Keratinocyte (primary cell): Measurements from ENCODE around the gene ZNF709. TPM values are rescaled to one million over a fixed set of nuclear protein-coding genes. Genes with fewer than 3 reads are reported as not detected.

Experiments used
- DNase-seq: peaks from one replicate; pipeline ENCODE4 v3.0.0-alpha.2; 2011; ENCODE audit warnings: low read depth, missing footprints, low spot score
- FAIRE-seq: peaks from 2 replicates; lab custom pipeline; 2011; peaks lifted over from hg19 to GRCh38; lab: Jason Lieb, UNC
- H2AFZ ChIP-seq: 2 replicates; pipeline ENCODE4 v1.6.0; 2012; ENCODE audit warnings: low read length, control low read depth, inconsistent platforms; ENCODE audit not compliant: control insufficient read depth
- H3K27ac ChIP-seq: 2 replicates; pipeline ENCODE4 v1.5.1; 2011; ENCODE audit warnings: low read length; ENCODE audit not compliant: control insufficient read depth, insufficient read depth
- H3K27me3 ChIP-seq: 3 replicates; pipeline ENCODE4 v1.6.0; 2011; ENCODE audit warnings: low read length; ENCODE audit not compliant: control insufficient read depth, insufficient read depth; ENCODE audit errors: extremely low read depth
- H3K36me3 ChIP-seq, 2 experiments: 2 replicates in 1 of 2; 3 replicates in 1 of 2; pipeline ENCODE4 v1.5.1; 2011; ENCODE audit warnings: low read length in 2 of 2, mild to moderate bottlenecking in 1 of 2; ENCODE audit not compliant: control insufficient read depth in 2 of 2, insufficient read depth in 2 of 2; ENCODE audit errors: extremely low read depth in 1 of 2
- H3K4me1 ChIP-seq: 3 replicates; pipeline ENCODE4 v1.5.1; 2011; ENCODE audit warnings: low read length; ENCODE audit not compliant: control insufficient read depth, insufficient read depth; ENCODE audit errors: extremely low read depth
- H3K4me2 ChIP-seq: 3 replicates; pipeline ENCODE4 v1.6.0; 2011; ENCODE audit warnings: low read depth, low read length; ENCODE audit not compliant: control insufficient read depth, insufficient read depth; ENCODE audit errors: extremely low read depth
- H3K4me3 ChIP-seq, 3 experiments: fragments of 200-600 bp in 1 of 3; sonication (generic) in 1 of 3; 2 replicates in 2 of 3; 3 replicates in 1 of 3; pipeline ENCODE4 v1.5.1; 2011 to 2016; ENCODE audit warnings: low read length in 3 of 3, mild to moderate bottlenecking in 3 of 3, control low read depth in 2 of 3, inconsistent platforms in 1 of 3, low read depth in 1 of 3, mixed read lengths in 1 of 3, mixed run types in 1 of 3, moderate library complexity in 1 of 3; ENCODE audit not compliant: control insufficient read depth in 2 of 3, insufficient read depth in 2 of 3; ENCODE audit errors: extremely low read depth in 1 of 3
- H3K79me2 ChIP-seq: 2 replicates; pipeline ENCODE4 v1.6.0; 2012; ENCODE audit warnings: low read length; ENCODE audit not compliant: control insufficient read depth, insufficient read depth
- H3K9ac ChIP-seq: 3 replicates; pipeline ENCODE4 v1.6.0; 2011; ENCODE audit warnings: low read length; ENCODE audit not compliant: control insufficient read depth, insufficient read depth; ENCODE audit errors: extremely low read depth
- H3K9me1 ChIP-seq: 3 replicates; pipeline ENCODE4 v1.6.0; 2011; ENCODE audit warnings: low read length; ENCODE audit not compliant: control insufficient read depth, insufficient read depth; ENCODE audit errors: extremely low read depth
- H3K9me3 ChIP-seq: 2 replicates; pipeline ENCODE4 v1.5.1; 2012; ENCODE audit warnings: low read depth, low read length; ENCODE audit not compliant: control insufficient read depth
- H4K20me1 ChIP-seq: 3 replicates; pipeline ENCODE4 v1.6.0; 2011; ENCODE audit warnings: low read length; ENCODE audit not compliant: control insufficient read depth, insufficient read depth; ENCODE audit errors: extremely low read depth
- EZH2 ChIP-seq: IDR thresholded peaks from one replicate; pipeline ENCODE4 v1.6.1; 2012; ENCODE audit warnings: inconsistent platforms, mild to moderate bottlenecking, low read length, moderate library complexity
- dilution Hi-C: fragments of 300-500 bp; cut with MboI; formaldehyde crosslinking; loops from one replicate; pipeline ENCODE4 v1.7.0; 2020; ENCODE audit warnings: low sequenced_read_pairs; ENCODE audit not compliant: extremely low pct_ligation_motif_present
- polyA plus RNA-seq, 5 experiments: library from polyadenylated mRNA; depleted of rRNA in 3 of 5; stranded (reverse) in 3 of 5; stranded (forward) in 1 of 5; unstranded in 1 of 5; fragments of >200 nt; gene quantifications; 1 replicate in 1 of 5; 2 replicates in 3 of 5; 3 replicates in 1 of 5; pipeline versions ENCODE4 v1.2.1 to v1.2.3, GENCODE V29; 2011 to 2012; ENCODE audit warnings: missing spikeins in 2 of 5, low read depth in 1 of 5, low replicate concordance in 1 of 5
- TF ChIP-seq, protein P1 (sequence below), 3 experiments: IDR thresholded peaks in 1 of 3; conservative IDR thresholded peaks in 1 of 3; optimal IDR thresholded peaks in 1 of 3; 2 replicates in 2 of 3; 3 replicates in 1 of 3; pipeline versions ENCODE3 to v1.5.1; 2011; ENCODE audit warnings: low read length in 3 of 3, mild to moderate bottlenecking in 3 of 3, moderate library complexity in 2 of 3, control low read depth in 1 of 3, inconsistent platforms in 1 of 3; ENCODE audit not compliant: insufficient read depth in 2 of 3; ENCODE audit errors: extremely low read depth in 1 of 3

The ZNF709 gene
- polyA plus RNA-seq, 1 donor (not counting 4 experiments of a cell fraction or from before 2014, with no cell fraction given): 0.98 TPM

DNA sequence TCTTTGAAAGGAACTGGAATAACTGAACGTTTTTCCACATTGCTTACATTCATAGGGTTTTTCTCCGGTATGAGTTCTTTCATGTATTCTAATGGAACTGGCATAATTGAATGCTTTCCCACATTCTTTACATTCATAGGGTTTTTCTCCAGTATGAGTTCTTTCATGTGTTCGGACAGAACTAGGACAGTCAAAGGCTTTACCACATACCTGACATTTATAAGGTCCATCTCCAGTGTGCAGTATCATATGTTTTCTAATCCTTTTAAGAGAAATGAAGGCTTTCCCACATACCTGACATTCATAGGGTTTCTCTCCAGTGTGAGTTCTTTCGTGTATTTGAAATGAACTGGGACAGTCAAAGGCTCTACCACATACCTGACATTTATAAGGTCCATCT is 41.9 kb upstream of the ZNF709 start:
- Histone ChIP-seq H4K20me1 (no peaks in the 10 kb centered on the region), H3K27me3 (no peaks in the 10 kb centered on the region), H3K27ac (no peak overlapping the region), H3K9me1 (no peaks in the 10 kb centered on the region), H3K4me3 (no peak overlapping the region), H3K9me3 (peaks cover 52% of the 10 kb centered on the region), H3K36me3 (peaks cover 13% of the 10 kb centered on the region in 2 experiments), H3K4me1 (no peaks in the 10 kb centered on the region), H2AFZ (no peak overlapping the region), H3K4me2 (no peak overlapping the region), H3K79me2 (no peaks in the 10 kb centered on the region), H3K9ac (no peak overlapping the region)
- no peak for TF ChIP-seq EZH2
- TF ChIP-seq, protein P1, sequence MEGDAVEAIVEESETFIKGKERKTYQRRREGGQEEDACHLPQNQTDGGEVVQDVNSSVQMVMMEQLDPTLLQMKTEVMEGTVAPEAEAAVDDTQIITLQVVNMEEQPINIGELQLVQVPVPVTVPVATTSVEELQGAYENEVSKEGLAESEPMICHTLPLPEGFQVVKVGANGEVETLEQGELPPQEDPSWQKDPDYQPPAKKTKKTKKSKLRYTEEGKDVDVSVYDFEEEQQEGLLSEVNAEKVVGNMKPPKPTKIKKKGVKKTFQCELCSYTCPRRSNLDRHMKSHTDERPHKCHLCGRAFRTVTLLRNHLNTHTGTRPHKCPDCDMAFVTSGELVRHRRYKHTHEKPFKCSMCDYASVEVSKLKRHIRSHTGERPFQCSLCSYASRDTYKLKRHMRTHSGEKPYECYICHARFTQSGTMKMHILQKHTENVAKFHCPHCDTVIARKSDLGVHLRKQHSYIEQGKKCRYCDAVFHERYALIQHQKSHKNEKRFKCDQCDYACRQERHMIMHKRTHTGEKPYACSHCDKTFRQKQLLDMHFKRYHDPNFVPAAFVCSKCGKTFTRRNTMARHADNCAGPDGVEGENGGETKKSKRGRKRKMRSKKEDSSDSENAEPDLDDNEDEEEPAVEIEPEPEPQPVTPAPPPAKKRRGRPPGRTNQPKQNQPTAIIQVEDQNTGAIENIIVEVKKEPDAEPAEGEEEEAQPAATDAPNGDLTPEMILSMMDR (optimal IDR thresholded peaks at IDR 0.05 in 1 of 3, IDR thresholded peaks at IDR 0.05 in 1 of 3, conservative IDR thresholded peaks at IDR 0.05 in 1 of 3; ENCODE audit: extremely low read depth in 1 of 3, insufficient read depth in 2 of 3, low read length in 3 of 3): no peak
- no peak for FAIRE-seq
- no peak for DNase-seq
- dilution Hi-C loops: no loop called here

DNA sequence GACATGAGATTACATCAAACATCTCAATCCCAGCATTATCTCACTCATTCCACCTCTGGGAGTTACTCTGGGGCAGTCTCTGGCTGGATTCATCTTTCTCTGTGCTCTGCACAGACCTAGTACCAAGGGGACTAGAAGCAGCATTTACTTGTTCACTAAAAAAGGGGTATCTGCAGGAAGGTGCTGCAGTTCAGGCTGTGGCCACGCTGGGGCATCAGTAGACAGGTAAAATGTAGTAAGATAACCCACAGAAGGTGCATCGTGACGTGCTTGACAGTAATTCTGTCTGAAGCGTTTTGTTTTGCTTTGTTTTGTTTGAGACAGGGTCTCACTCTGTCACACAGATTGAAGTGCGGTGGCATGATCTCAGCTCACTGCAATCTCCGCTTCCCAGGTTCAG is 37.4 kb upstream of the ZNF709 start:
- no peaks in the 10 kb centered on the region for H3K79me2 ChIP-seq
- peaks cover 27% of the 10 kb centered on the region for H3K9me3 ChIP-seq
- H3K36me3 ChIP-seq: peaks cover 5 to 6% of the 10 kb centered on the region in 2 experiments
- H3K27me3 ChIP-seq: no peaks in the 10 kb centered on the region
- FAIRE-seq: no peak
- H3K4me2 ChIP-seq: no peak overlapping the region
- dilution Hi-C loops: no loop called here
- no peaks in the 10 kb centered on the region for H4K20me1 ChIP-seq
- H3K4me1 ChIP-seq: no peaks in the 10 kb centered on the region
- H3K9ac ChIP-seq: no peak overlapping the region
- TF ChIP-seq, protein P1 (optimal IDR thresholded peaks at IDR 0.05 in 1 of 3, IDR thresholded peaks at IDR 0.05 in 1 of 3, conservative IDR thresholded peaks at IDR 0.05 in 1 of 3; ENCODE audit: extremely low read depth in 1 of 3, insufficient read depth in 2 of 3, low read length in 3 of 3): peak in 2 of 3 experiments; percentile 19 to 28
- TF ChIP-seq EZH2: no peak
- no peak overlapping the region for H2AFZ ChIP-seq
- no peak overlapping the region for H3K27ac ChIP-seq
- no peak for DNase-seq
- H3K4me3 ChIP-seq: no peak overlapping the region
- no peaks in the 10 kb centered on the region for H3K9me1 ChIP-seq
